ENCODE measurements around the gene MMP17. TPM values are rescaled to one million over a fixed set of nuclear protein-coding genes. Genes with fewer than 3 reads are reported as not detected.

The MMP17 gene
- total and polyA plus RNA-seq, 2 donors (not counting 1 experiment from before 2014, with no cell fraction given): 3.2 to 13.5 TPM

DNA sequence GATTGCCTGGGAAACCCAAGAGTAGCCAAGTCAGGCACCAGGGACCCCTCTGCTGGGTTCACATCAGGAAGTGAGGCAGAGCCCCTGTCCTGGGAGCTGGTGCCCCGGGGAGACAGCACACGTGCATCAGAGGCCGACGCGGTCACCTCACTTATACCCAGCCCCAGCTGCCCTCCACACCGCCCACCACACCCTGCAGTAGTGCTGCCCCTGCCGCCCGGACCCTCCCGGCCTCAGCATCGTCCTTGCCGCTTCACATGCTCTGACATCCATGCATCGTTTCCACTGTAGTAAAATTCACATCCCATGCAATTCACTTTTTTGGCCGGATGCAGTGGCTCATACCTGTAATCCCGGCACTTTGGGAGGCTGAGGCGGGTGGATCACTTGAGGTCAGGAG lies 14.0 kb downstream of the MMP17 start:
- no peak for DNase-seq (ENCODE audit: low read depth in 2 of 2)
- Histone ChIP-seq H3K4me3 (replicated peaks in 1 of 4; ENCODE audit: control extremely low read depth in 1 of 4, insufficient read depth in 1 of 4, low read depth in 3 of 4, low read length in 4 of 4) (no peak overlapping the region), H4K20me1 (ENCODE audit: control insufficient read depth, extremely low read depth, insufficient read depth, low read length) (no peaks in the 10 kb centered on the region), H3K4me1 (ENCODE audit: control insufficient read depth, extremely low read depth, insufficient read depth, low read length) (no peaks in the 10 kb centered on the region), H3K36me3 (ENCODE audit: control insufficient read depth, insufficient read depth, low read length) (peaks cover 2% of the 10 kb centered on the region), H3K27me3 (ENCODE audit: control insufficient read depth, insufficient read depth, low read length) (no peaks in the 10 kb centered on the region), H3K9me3 (ENCODE audit: control insufficient read depth, insufficient read depth, low read depth, low read length) (no peaks in the 10 kb centered on the region), H2AFZ (ENCODE audit: low read length) (no peak overlapping the region), H3K4me2 (ENCODE audit: extremely low read depth, insufficient read depth, low read length) (no peak overlapping the region), H3K9ac (ENCODE audit: insufficient read depth, low read length) (no peak overlapping the region), H3K79me2 (ENCODE audit: control insufficient read depth, insufficient read depth, low read length) (no peaks in the 10 kb centered on the region), H3K27ac (ENCODE audit: insufficient read depth, low read length) (no peak overlapping the region)
- TF ChIP-seq, protein P1, sequence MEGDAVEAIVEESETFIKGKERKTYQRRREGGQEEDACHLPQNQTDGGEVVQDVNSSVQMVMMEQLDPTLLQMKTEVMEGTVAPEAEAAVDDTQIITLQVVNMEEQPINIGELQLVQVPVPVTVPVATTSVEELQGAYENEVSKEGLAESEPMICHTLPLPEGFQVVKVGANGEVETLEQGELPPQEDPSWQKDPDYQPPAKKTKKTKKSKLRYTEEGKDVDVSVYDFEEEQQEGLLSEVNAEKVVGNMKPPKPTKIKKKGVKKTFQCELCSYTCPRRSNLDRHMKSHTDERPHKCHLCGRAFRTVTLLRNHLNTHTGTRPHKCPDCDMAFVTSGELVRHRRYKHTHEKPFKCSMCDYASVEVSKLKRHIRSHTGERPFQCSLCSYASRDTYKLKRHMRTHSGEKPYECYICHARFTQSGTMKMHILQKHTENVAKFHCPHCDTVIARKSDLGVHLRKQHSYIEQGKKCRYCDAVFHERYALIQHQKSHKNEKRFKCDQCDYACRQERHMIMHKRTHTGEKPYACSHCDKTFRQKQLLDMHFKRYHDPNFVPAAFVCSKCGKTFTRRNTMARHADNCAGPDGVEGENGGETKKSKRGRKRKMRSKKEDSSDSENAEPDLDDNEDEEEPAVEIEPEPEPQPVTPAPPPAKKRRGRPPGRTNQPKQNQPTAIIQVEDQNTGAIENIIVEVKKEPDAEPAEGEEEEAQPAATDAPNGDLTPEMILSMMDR (conservative IDR thresholded peaks at IDR 0.05 in 1 of 2, IDR thresholded peaks at IDR 0.05 in 1 of 2; ENCODE audit: low read depth in 1 of 2, low read length in 2 of 2): no peak
- TF ChIP-seq EZH2 (IDR thresholded peaks at IDR 0.05; ENCODE audit: low read length, missing control alignments): no peak

DNA sequence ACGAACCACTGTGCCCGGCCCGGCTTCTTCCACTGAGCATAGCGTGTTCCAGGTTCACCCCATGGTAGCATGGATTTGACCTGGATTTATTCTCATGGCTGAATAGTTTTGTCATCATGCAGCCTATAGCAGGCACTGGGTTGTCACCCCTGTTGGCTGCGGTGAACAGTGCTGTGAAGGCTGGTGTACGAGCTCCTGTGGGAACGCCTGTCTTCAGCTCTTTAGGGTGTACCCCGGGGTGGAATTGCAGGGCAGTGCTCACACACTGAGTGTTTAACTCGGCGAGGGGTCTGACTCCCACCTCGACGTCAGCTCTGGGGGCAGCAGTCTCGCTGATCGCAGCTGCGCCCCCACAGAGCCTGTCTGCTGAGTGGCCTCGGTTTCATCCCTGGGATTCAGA lies 15.3 kb downstream of the MMP17 start:
- TF ChIP-seq, protein P1 (conservative IDR thresholded peaks at IDR 0.05 in 1 of 2, IDR thresholded peaks at IDR 0.05 in 1 of 2; ENCODE audit: low read depth in 1 of 2, low read length in 2 of 2): no peak
- TF ChIP-seq EZH2 (IDR thresholded peaks at IDR 0.05; ENCODE audit: low read length, missing control alignments): no peak
- Histone ChIP-seq H3K4me3 (replicated peaks in 1 of 4; ENCODE audit: control extremely low read depth in 1 of 4, insufficient read depth in 1 of 4, low read depth in 3 of 4, low read length in 4 of 4) (no peak overlapping the region), H3K27ac (ENCODE audit: insufficient read depth, low read length) (no peak overlapping the region), H3K27me3 (ENCODE audit: control insufficient read depth, insufficient read depth, low read length) (no peaks in the 10 kb centered on the region), H3K4me2 (ENCODE audit: extremely low read depth, insufficient read depth, low read length) (no peak overlapping the region), H3K4me1 (ENCODE audit: control insufficient read depth, extremely low read depth, insufficient read depth, low read length) (no peaks in the 10 kb centered on the region), H3K9ac (ENCODE audit: insufficient read depth, low read length) (no peak overlapping the region), H2AFZ (ENCODE audit: low read length) (no peak overlapping the region), H3K9me3 (ENCODE audit: control insufficient read depth, insufficient read depth, low read depth, low read length) (no peaks in the 10 kb centered on the region), H3K79me2 (ENCODE audit: control insufficient read depth, insufficient read depth, low read length) (no peaks in the 10 kb centered on the region), H3K36me3 (ENCODE audit: control insufficient read depth, insufficient read depth, low read length) (peaks cover 2% of the 10 kb centered on the region), H4K20me1 (ENCODE audit: control insufficient read depth, extremely low read depth, insufficient read depth, low read length) (no peaks in the 10 kb centered on the region)
- no peak for DNase-seq (ENCODE audit: low read depth in 2 of 2)

DNA sequence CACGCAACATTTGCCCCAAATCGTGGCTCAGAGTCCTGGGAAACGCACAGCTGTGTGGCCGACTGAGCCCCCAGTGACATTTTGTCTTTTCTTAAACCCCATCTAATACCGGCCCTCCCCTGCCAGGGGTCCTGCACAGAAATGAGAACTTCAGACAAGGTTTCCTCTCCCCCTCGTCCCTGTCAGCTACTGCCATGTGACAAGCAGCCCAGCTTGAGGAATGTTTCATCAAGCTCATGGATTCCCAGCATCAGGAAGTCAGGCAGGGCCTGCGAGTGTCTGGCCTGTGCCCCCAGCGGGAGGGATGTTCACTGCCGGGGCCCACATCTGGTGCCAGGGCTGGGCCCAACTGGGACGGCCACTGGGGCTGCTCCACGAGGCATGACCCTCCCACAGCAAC lies 15.9 kb downstream of the MMP17 start:
- Histone ChIP-seq H2AFZ (ENCODE audit: low read length) (no peak overlapping the region), H3K9ac (ENCODE audit: insufficient read depth, low read length) (no peak overlapping the region), H3K9me3 (ENCODE audit: control insufficient read depth, insufficient read depth, low read depth, low read length) (no peaks in the 10 kb centered on the region), H3K27ac (ENCODE audit: insufficient read depth, low read length) (no peak overlapping the region), H3K27me3 (ENCODE audit: control insufficient read depth, insufficient read depth, low read length) (no peaks in the 10 kb centered on the region), H3K4me1 (ENCODE audit: control insufficient read depth, extremely low read depth, insufficient read depth, low read length) (no peaks in the 10 kb centered on the region), H4K20me1 (ENCODE audit: control insufficient read depth, extremely low read depth, insufficient read depth, low read length) (no peaks in the 10 kb centered on the region), H3K79me2 (ENCODE audit: control insufficient read depth, insufficient read depth, low read length) (no peaks in the 10 kb centered on the region), H3K4me2 (ENCODE audit: extremely low read depth, insufficient read depth, low read length) (no peak overlapping the region), H3K4me3 (replicated peaks in 1 of 4; ENCODE audit: control extremely low read depth in 1 of 4, insufficient read depth in 1 of 4, low read depth in 3 of 4, low read length in 4 of 4) (no peak overlapping the region), H3K36me3 (ENCODE audit: control insufficient read depth, insufficient read depth, low read length) (peaks cover 2% of the 10 kb centered on the region)
- no peak for DNase-seq (ENCODE audit: low read depth in 2 of 2)
- no peak for TF ChIP-seq EZH2 (IDR thresholded peaks at IDR 0.05; ENCODE audit: low read length, missing control alignments)
- TF ChIP-seq, protein P1 (conservative IDR thresholded peaks at IDR 0.05 in 1 of 2, IDR thresholded peaks at IDR 0.05 in 1 of 2; ENCODE audit: low read depth in 1 of 2, low read length in 2 of 2): no peak

All from fibroblast of lung (primary cell).